Parathyroid adenoma (tissue), 2 donors: Measurements from ENCODE around the gene POMT2.

ENCODE experiments used
- H2AFZ ChIP-seq: fragments of 300-600 bp; sonication (generic); one replicate; pipeline ENCODE4 v1.7.0; 2017; ENCODE audit warnings: antibody characterized with exemption, mild to moderate bottlenecking
- H3K27ac ChIP-seq: fragments of 300-600 bp; sonication (generic); one replicate; pipeline ENCODE4 v1.7.0; 2017
- H3K27me3 ChIP-seq: fragments of 300-600 bp; sonication (generic); one replicate; pipeline ENCODE4 v1.7.0; 2017; ENCODE audit warnings: low read length; ENCODE audit not compliant: control insufficient read depth, insufficient read depth
- H3K36me3 ChIP-seq: fragments of 300-600 bp; sonication (generic); one replicate; pipeline ENCODE4 v1.7.0; 2017; ENCODE audit warnings: low read length; ENCODE audit not compliant: control insufficient read depth, insufficient read depth
- H3K4me1 ChIP-seq: fragments of 300-600 bp; sonication (generic); one replicate; pipeline ENCODE4 v1.7.0; 2017; ENCODE audit warnings: control low read depth
- H3K4me2 ChIP-seq: fragments of 300-600 bp; sonication (generic); one replicate; pipeline ENCODE4 v1.7.0; 2017; ENCODE audit warnings: low read length
- H3K4me3 ChIP-seq: fragments of 300-600 bp; sonication (generic); one replicate; pipeline ENCODE4 v1.7.0; 2017; ENCODE audit warnings: low read depth, low read length
- H3K79me2 ChIP-seq: fragments of 300-600 bp; sonication (generic); one replicate; pipeline ENCODE4 v1.7.0; 2017; ENCODE audit warnings: control low read depth
- H3K9ac ChIP-seq: fragments of 300-600 bp; sonication (generic); one replicate; pipeline ENCODE4 v1.7.0; 2017; ENCODE audit warnings: mild to moderate bottlenecking
- H3K9me3 ChIP-seq: fragments of 300-600 bp; sonication (generic); one replicate; pipeline ENCODE4 v1.7.0; 2017; ENCODE audit warnings: low read length; ENCODE audit not compliant: control insufficient read depth
- TF ChIP-seq, protein P1 (sequence below): fragments of 300-600 bp; sonication (generic); IDR thresholded peaks from one replicate; pipeline ENCODE4 v1.7.0; 2017; ENCODE audit warnings: antibody characterized with exemption, mild to moderate bottlenecking
- donor health status: primary hyperparathyroidism.

Gene POMT2

GRCh38 chr14:77306851-77307496, 13.7 kb downstream of the POMT2 start:
- H3K4me3 ChIP-seq = no peak overlapping the region
- H3K79me2 ChIP-seq = peaks cover 19% of the 10 kb centered on the region
- no peaks in the 10 kb centered on the region for H3K27me3 ChIP-seq
- no peak overlapping the region for H2AFZ ChIP-seq
- H3K27ac ChIP-seq = no peak overlapping the region
- H3K4me2 ChIP-seq = no peak overlapping the region
- H3K9ac ChIP-seq = no peak overlapping the region
- H3K4me1 ChIP-seq = no peaks in the 10 kb centered on the region
- no peaks in the 10 kb centered on the region for H3K36me3 ChIP-seq
- H3K9me3 ChIP-seq = no peaks in the 10 kb centered on the region
- TF ChIP-seq, protein P1, sequence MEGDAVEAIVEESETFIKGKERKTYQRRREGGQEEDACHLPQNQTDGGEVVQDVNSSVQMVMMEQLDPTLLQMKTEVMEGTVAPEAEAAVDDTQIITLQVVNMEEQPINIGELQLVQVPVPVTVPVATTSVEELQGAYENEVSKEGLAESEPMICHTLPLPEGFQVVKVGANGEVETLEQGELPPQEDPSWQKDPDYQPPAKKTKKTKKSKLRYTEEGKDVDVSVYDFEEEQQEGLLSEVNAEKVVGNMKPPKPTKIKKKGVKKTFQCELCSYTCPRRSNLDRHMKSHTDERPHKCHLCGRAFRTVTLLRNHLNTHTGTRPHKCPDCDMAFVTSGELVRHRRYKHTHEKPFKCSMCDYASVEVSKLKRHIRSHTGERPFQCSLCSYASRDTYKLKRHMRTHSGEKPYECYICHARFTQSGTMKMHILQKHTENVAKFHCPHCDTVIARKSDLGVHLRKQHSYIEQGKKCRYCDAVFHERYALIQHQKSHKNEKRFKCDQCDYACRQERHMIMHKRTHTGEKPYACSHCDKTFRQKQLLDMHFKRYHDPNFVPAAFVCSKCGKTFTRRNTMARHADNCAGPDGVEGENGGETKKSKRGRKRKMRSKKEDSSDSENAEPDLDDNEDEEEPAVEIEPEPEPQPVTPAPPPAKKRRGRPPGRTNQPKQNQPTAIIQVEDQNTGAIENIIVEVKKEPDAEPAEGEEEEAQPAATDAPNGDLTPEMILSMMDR = no peak

GRCh38 chr14:77306416-77306815, 14.3 kb downstream of the POMT2 start:
- Histone ChIP-seq H3K4me2 (no peak overlapping the region), H3K9me3 (no peaks in the 10 kb centered on the region), H3K27ac (no peak overlapping the region), H2AFZ (no peak overlapping the region), H3K9ac (no peak overlapping the region), H3K4me1 (no peaks in the 10 kb centered on the region), H3K4me3 (no peak overlapping the region), H3K79me2 (peaks cover 22% of the 10 kb centered on the region), H3K36me3 (no peaks in the 10 kb centered on the region), H3K27me3 (no peaks in the 10 kb centered on the region)
- TF ChIP-seq, protein P1 = no peak

GRCh38 chr14:77305696-77306095, 15.0 kb downstream of the POMT2 start:
- H3K4me3 ChIP-seq = no peak overlapping the region
- H3K9ac ChIP-seq = no peak overlapping the region

DNA sequence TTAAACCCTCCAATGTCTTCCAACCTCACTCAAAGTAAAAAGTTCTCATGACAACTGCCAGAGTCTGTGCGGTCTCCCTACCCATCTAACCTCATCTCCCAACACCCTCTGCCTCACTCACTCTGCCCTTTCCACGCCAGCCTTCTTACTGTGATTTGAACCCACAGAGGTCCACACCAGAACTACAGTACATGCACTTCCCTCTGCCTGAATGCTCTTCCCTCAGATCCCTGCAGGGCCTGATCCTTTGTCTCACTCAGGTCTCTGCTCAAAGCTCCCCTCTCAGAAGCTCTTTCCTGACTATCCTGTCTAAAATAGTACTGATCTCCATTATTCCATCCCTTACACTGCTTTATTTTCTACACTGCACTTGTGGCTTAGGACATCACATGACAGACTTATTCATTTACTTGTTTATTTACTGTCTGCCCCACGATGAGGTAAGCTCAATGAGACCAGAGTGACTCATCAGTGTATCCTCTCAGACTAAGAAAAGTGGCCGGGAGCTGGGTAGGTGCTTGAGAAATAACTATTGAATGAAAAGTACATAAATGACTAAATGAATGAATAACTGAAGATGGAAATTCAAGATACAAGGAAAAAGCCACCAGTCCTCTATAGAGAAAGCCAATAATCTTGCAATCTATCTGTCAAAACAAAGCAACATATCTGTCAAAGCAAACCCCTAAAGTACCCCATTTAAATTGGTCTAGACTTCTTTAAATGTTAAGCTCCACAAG, 17.1 kb downstream of the POMT2 start:
- Histone ChIP-seq H3K9ac (no peak overlapping the region), H3K79me2 (peaks cover 7% of the 10 kb centered on the region), H3K36me3 (no peaks in the 10 kb centered on the region)

More at GRCh38 chr14:77305696-77306095, 15.0 kb downstream of the POMT2 start:
- no peaks in the 10 kb centered on the region for H3K27me3 ChIP-seq
- H3K36me3 ChIP-seq = no peaks in the 10 kb centered on the region
- H3K9me3 ChIP-seq = no peaks in the 10 kb centered on the region
- no peak overlapping the region for H3K27ac ChIP-seq
- no peak overlapping the region for H2AFZ ChIP-seq
- TF ChIP-seq, protein P1 = no peak
- H3K79me2 ChIP-seq = peaks cover 18% of the 10 kb centered on the region
- H3K4me2 ChIP-seq = no peak overlapping the region
- H3K4me1 ChIP-seq = no peaks in the 10 kb centered on the region

More for the DNA sequence above, 17.1 kb downstream of the POMT2 start:
- Histone ChIP-seq H3K4me2 (no peak overlapping the region), H3K4me1 (no peaks in the 10 kb centered on the region), H3K9me3 (no peaks in the 10 kb centered on the region), H3K27ac (no peak overlapping the region), H3K27me3 (no peaks in the 10 kb centered on the region), H3K4me3 (no peak overlapping the region), H2AFZ (no peak overlapping the region)
- TF ChIP-seq, protein P1 = no peak
